ENCODE data around the gene HAND1.

The HAND1 gene

DNA sequence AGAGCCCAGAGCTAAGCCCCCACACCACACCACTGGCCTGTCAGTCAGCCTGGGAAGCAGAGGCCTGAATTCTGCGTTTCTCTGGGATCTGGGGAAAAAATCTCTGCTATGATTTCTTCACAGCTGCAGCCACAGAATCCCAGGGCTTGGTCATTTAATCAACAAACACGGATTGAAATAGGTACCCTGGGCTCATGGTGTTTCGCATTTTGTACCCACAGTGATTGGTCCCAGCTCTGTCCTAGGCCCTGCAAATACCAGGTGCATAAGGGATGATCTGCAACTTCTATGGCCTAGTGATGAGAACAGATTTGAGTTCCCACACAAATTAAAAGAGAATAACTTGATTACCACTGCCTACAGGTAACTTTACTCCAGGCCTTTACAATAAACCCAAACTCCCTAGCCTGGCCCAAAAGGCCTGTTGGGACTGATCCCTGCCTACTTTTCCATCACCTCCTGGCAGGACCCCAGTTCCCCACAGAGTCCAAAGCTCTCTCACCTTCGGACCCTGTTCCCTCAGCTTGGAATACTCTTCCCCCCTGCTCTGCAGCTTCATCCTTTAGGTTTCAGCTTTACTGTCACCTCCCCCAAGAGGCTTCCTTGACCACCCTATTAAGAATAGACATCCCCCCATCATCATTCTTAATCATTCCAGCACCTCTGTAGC, 46.9 kb downstream of the HAND1 start (continued):
- TF ChIP-seq GLIS3 (CRISPR knock-in tag; IDR thresholded peaks at IDR 0.05) (no peak), TSHZ2 (CRISPR knock-in tag; IDR thresholded peaks at IDR 0.05) (no peak), CSDC2 (CRISPR knock-in tag; IDR thresholded peaks at IDR 0.05) (no peak), ZC3H10 (CRISPR knock-in tag; IDR thresholded peaks at IDR 0.05) (no peak)

DNA sequence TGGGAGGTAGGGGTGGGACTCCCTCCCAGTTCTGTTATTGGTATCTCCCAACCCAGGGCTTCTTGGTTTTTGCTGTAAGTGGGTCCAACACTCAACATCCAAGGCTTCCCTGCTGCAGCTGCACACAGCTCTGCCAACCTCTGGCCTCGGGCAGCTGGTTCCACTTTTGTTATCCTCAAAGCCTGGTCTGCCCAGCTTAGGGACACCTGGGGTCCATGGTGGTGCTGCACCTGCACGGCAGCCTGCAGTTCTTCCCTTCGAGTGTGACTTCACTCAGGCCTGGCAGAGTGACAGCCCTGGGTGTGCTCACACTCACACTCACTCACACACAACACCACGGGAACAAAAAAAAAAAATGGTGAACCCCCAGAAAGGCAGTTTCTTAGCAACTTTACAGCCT, 47.6 kb downstream of the HAND1 start:
- TF ChIP-seq OSR1 (CRISPR knock-in tag; IDR thresholded peaks at IDR 0.05) (no peak), GLIS3 (CRISPR knock-in tag; IDR thresholded peaks at IDR 0.05) (no peak), ZFP30 (CRISPR knock-in tag; IDR thresholded peaks at IDR 0.05) (no peak), ZC3H10 (CRISPR knock-in tag; IDR thresholded peaks at IDR 0.05) (no peak), ARNTL (CRISPR knock-in tag; IDR thresholded peaks at IDR 0.05; ENCODE audit: borderline replicate concordance, low read depth) (no peak), ZFP3 (CRISPR knock-in tag; IDR thresholded peaks at IDR 0.05) (no peak), PPARA (CRISPR knock-in tag; IDR thresholded peaks at IDR 0.05; ENCODE audit: borderline replicate concordance) (no peak), ESRRG (CRISPR knock-in tag; IDR thresholded peaks at IDR 0.05) (no peak), ZNF565 (CRISPR knock-in tag; conservative IDR thresholded peaks at IDR 0.05; ENCODE audit: low read depth) (no peak), TCF4 (CRISPR knock-in tag; IDR thresholded peaks at IDR 0.05; ENCODE audit: borderline replicate concordance) (no peak), ZNF70 (CRISPR knock-in tag; IDR thresholded peaks at IDR 0.05) (no peak), TOX (CRISPR knock-in tag; IDR thresholded peaks at IDR 0.05; ENCODE audit: borderline replicate concordance) (no peak), ISL1 (CRISPR knock-in tag; IDR thresholded peaks at IDR 0.05) (no peak), TSHZ2 (CRISPR knock-in tag; IDR thresholded peaks at IDR 0.05) (no peak), SNAI2 (CRISPR knock-in tag; IDR thresholded peaks at IDR 0.05) (no peak)
- TF ChIP-seq, protein P1, sequence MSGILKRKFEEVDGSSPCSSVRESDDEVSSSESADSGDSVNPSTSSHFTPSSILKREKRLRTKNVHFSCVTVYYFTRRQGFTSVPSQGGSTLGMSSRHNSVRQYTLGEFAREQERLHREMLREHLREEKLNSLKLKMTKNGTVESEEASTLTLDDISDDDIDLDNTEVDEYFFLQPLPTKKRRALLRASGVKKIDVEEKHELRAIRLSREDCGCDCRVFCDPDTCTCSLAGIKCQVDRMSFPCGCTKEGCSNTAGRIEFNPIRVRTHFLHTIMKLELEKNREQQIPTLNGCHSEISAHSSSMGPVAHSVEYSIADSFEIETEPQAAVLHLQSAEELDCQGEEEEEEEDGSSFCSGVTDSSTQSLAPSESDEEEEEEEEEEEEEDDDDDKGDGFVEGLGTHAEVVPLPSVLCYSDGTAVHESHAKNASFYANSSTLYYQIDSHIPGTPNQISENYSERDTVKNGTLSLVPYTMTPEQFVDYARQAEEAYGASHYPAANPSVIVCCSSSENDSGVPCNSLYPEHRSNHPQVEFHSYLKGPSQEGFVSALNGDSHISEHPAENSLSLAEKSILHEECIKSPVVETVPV (CRISPR knock-in tag; IDR thresholded peaks at IDR 0.05), result no peak
- TF ChIP-seq, protein P2, sequence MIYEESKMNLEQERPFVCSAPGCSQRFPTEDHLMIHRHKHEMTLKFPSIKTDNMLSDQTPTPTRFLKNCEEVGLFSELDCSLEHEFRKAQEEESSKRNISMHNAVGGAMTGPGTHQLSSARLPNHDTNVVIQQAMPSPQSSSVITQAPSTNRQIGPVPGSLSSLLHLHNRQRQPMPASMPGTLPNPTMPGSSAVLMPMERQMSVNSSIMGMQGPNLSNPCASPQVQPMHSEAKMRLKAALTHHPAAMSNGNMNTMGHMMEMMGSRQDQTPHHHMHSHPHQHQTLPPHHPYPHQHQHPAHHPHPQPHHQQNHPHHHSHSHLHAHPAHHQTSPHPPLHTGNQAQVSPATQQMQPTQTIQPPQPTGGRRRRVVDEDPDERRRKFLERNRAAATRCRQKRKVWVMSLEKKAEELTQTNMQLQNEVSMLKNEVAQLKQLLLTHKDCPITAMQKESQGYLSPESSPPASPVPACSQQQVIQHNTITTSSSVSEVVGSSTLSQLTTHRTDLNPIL (CRISPR knock-in tag; IDR thresholded peaks at IDR 0.05; ENCODE audit: low read depth), result no peak
- TF ChIP-seq, protein P3, sequence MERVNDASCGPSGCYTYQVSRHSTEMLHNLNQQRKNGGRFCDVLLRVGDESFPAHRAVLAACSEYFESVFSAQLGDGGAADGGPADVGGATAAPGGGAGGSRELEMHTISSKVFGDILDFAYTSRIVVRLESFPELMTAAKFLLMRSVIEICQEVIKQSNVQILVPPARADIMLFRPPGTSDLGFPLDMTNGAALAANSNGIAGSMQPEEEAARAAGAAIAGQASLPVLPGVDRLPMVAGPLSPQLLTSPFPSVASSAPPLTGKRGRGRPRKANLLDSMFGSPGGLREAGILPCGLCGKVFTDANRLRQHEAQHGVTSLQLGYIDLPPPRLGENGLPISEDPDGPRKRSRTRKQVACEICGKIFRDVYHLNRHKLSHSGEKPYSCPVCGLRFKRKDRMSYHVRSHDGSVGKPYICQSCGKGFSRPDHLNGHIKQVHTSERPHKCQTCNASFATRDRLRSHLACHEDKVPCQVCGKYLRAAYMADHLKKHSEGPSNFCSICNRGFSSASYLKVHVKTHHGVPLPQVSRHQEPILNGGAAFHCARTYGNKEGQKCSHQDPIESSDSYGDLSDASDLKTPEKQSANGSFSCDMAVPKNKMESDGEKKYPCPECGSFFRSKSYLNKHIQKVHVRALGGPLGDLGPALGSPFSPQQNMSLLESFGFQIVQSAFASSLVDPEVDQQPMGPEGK (CRISPR knock-in tag; IDR thresholded peaks at IDR 0.05; ENCODE audit: borderline replicate concordance), result no peak
- no peak for ATAC-seq

DNA sequence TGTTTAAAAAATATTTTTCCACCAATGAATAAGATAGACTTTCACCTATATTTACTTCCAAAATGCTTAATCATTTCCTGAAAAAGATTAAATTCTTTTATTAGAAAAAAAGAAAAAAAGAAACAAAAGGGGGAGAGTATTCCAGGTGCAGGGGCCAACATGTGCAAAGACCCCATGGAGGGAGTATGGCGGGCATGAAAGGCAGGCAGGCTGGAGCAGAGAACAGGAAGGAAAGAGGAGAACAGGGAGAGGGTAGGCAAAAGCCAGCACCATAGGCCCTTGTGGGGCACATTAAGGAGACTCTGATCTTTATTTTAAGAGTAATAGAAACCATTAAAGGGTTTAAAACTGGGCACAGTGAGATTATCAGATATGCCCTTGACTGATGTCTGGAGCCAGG, 48.7 kb downstream of the HAND1 start:
- no peak for TF ChIP-seq ZNF70 (CRISPR knock-in tag; IDR thresholded peaks at IDR 0.05)
- no peak for TF ChIP-seq ARNTL (CRISPR knock-in tag; IDR thresholded peaks at IDR 0.05; ENCODE audit: borderline replicate concordance, low read depth)
- no peak for ATAC-seq
